Activated T-cell treated with anti-CD3 and anti-CD28 coated beads for 24 hours (primary cell): ENCODE measurements around the gene FAM83B.

ENCODE experiments used
- DNase-seq: peaks from one replicate; pipeline ENCODE4 v3.0.0-alpha.2; 2020; ENCODE audit warnings: low read depth

The FAM83B gene

GRCh38 chr6:54980511-54981275 is 134.1 kb downstream of the FAM83B start:
- no peak for DNase-seq

DNA sequence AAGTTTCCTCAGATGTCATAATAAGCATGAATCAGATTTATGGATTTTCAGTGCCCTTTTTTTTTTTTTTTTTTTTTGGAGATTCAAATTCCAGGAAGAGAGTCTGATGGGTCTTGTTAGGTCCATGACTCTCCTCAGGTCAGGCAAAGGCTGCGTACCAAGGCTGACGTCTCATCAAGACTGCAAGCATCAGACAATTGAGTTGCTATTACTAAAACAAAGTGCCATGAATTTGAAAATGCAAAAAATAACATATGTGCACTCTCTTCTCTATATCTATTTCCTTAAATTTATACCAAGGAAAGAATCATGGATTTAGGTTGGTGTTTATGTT is 134.7 kb downstream of the FAM83B start:
- DNase-seq = no peak

- no peak for DNase-seq
These were observed 135.1 kb downstream of the FAM83B start for GRCh38 chr6:54981647-54982046.

- no peak for DNase-seq
These were observed 141.2 kb downstream of the FAM83B start for GRCh38 chr6:54987633-54988290.

DNA sequence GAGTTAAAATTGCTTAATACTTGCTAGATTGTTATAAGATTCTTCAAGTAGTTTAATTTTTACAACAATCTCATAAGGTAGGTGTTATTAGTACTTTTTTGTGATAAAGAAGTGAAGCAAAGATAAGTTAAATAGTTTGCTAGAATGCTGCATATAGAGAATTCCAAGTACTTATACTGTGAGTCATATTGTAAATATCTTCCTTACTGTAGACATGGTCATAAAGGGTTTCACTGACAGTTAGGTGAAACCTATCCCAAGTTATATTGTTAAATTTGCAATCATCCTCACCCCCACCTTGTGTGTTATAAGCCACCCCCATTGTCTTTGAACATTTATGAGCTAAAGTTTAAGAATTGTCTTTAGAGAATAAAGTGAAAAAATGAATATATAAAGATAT is 142.0 kb downstream of the FAM83B start:
- DNase-seq = no peak

GRCh38 chr6:54990001-54990400 is 143.4 kb downstream of the FAM83B start:
- no peak for DNase-seq
